ENCODE data around the gene RBM17. TPM values are rescaled to one million over a fixed set of nuclear protein-coding genes. Genes with fewer than 3 reads are reported as not detected.

The RBM17 gene
- total RNA-seq, 4 donors from 2014 or later = 58.2 to 97.9 (median 80.0) TPM

- TF ChIP-seq CTCF (IDR thresholded peaks at IDR 0.05) = no peak
- ATAC-seq (ENCODE audit: low FRiP score) = no peak
- DNase-seq (ENCODE audit: low spot score) = no peak
Observed at GRCh38 chr10:6045878-6046772, 42.7 kb upstream of the RBM17 start.

GRCh38 chr10:6046773-6047611, 41.8 kb upstream of the RBM17 start:
- no peak for TF ChIP-seq CTCF (IDR thresholded peaks at IDR 0.05)
- ATAC-seq (ENCODE audit: low FRiP score) (no peak), DNase-seq (ENCODE audit: low spot score) (no peak)

GRCh38 chr10:6047847-6048246, 41.0 kb upstream of the RBM17 start:
- DNase-seq (ENCODE audit: low spot score) (no peak), ATAC-seq (ENCODE audit: low FRiP score) (no peak)
- TF ChIP-seq CTCF (IDR thresholded peaks at IDR 0.05) = no peak

- TF ChIP-seq CTCF (IDR thresholded peaks at IDR 0.05) = no peak
- ATAC-seq (ENCODE audit: low FRiP score) (no peak), DNase-seq (ENCODE audit: low spot score) (no peak)
Observed at GRCh38 chr10:6048281-6049030, 40.4 kb upstream of the RBM17 start.

- DNase-seq (ENCODE audit: low spot score) (no peak), ATAC-seq (ENCODE audit: low FRiP score) (no peak)
- no peak for TF ChIP-seq CTCF (IDR thresholded peaks at IDR 0.05)
Observed at GRCh38 chr10:6049031-6049400, 39.8 kb upstream of the RBM17 start.

GRCh38 chr10:6050801-6051445, 37.9 kb upstream of the RBM17 start:
- DNase-seq (ENCODE audit: low spot score) = no peak
- ATAC-seq (ENCODE audit: low FRiP score) = peak; percentile 86

More at GRCh38 chr10:6050801-6051445, 37.9 kb upstream of the RBM17 start:
- TF ChIP-seq CTCF (IDR thresholded peaks at IDR 0.05) = no peak
